Transverse colon (tissue), 4 donors: ENCODE data around the gene SLC3A2. TPM values are rescaled to one million over a fixed set of nuclear protein-coding genes. Genes with fewer than 3 reads are reported as not detected.
A peak's percentile ranks its signal among the peaks of the same experiment; 100 is the strongest.

ENCODE experiments used
- DNase-seq: peaks from one replicate; pipeline ENCODE4 v3.0.0-alpha.2; 2019
- H3K27ac ChIP-seq, 4 donors: fragments of 200-600 bp; sonication (generic); 2 replicates each; pipeline ENCODE4 v1.5.1; 2016 to 2018; ENCODE audit warnings: inconsistent platforms in 4 of 4
- H3K27me3 ChIP-seq: fragments of 200-600 bp; sonication (generic); 2 replicates; pipeline ENCODE4 v1.5.1; 2017; ENCODE audit warnings: inconsistent platforms
- H3K36me3 ChIP-seq, 4 donors: fragments of 200-600 bp; sonication (generic); 2 replicates each; pipeline ENCODE4 v1.5.1; 2017 to 2019; ENCODE audit warnings: inconsistent platforms in 4 of 4
- H3K4me1 ChIP-seq, 4 donors: fragments of 200-600 bp; sonication (generic); 2 replicates each; pipeline ENCODE4 v1.5.1; 2017 to 2020; ENCODE audit warnings: inconsistent platforms in 4 of 4
- H3K4me3 ChIP-seq, 4 donors: fragments of 200-600 bp; sonication (generic); 1 replicate in 1 of 4; 2 replicates in 3 of 4; pipeline versions ENCODE4 v1.5.1 to v1.6.1; 2017 to 2019; ENCODE audit warnings: inconsistent platforms in 4 of 4
- H3K9me3 ChIP-seq, 2 donors: fragments of 200-600 bp; sonication (generic); 2 replicates each; pipeline ENCODE4 v1.5.1; 2017 to 2019; ENCODE audit warnings: inconsistent platforms in 2 of 2
- EP300 ChIP-seq: sonication (generic); formaldehyde crosslinking; IDR thresholded peaks from one replicate; pipeline ENCODE4 v1.6.1; 2017; ENCODE audit warnings: antibody characterized with exemption, low read depth
- POLR2A ChIP-seq: fragments of 450-650 bp; IDR thresholded peaks from one replicate; pipeline ENCODE4 v1.6.1; 2016; ENCODE audit warnings: antibody characterized with exemption, mild to moderate bottlenecking, moderate library complexity
- POLR2AphosphoS5 ChIP-seq, 3 donors: sonication (generic); formaldehyde crosslinking; IDR thresholded peaks; one replicate each; pipeline ENCODE4 v1.6.1; 2016; ENCODE audit warnings: antibody characterized with exemption in 3 of 3
- WGBS, 2 donors: methylation state at CpG; one replicate each; pipeline ENCODE4 v1.1.5; 2018; ENCODE audit warnings: low coverage in 1 of 2; 5-methylcytosine and 5-hydroxymethylcytosine counted together
- in situ Hi-C, 4 donors: fragments of 200-750 bp; cut with MboI; loops; one replicate each; pipeline versions ENCODE4 v1.15.0 to v1.15.1; 2017; ENCODE audit warnings: low sequenced_read_pairs in 3 of 4, low pct_ligation_motif_present in 1 of 4, low pct_unique_long_range_greater_than_20kb in 1 of 4
- intact Hi-C: fragments of 100-400 bp; cut with DNase I; formaldehyde crosslinking; loops from one replicate; pipeline ENCODE4 v1.15.1; 2023; ENCODE audit warnings: low total_unique reads
- total RNA-seq, 4 donors: library from RNA; depleted of rRNA; stranded (reverse); fragments of >200 nt; gene quantifications; one replicate each; pipeline ENCODE4 v1.1.0, GENCODE V29; 2016
- TF ChIP-seq, protein P1 (sequence below), 5 experiments: fragments of 200-600 bp in 3 of 5; fragments of 450-650 bp in 2 of 5; sonication (generic) in 3 of 5; IDR thresholded peaks; 1 replicate in 2 of 5; 2 replicates in 3 of 5; pipeline ENCODE4 v1.5.1; 2016 to 2017; ENCODE audit warnings: antibody characterized with exemption in 5 of 5, inconsistent platforms in 3 of 5, mild to moderate bottlenecking in 2 of 5, moderate library complexity in 1 of 5

Gene SLC3A2
- total RNA-seq, 4 donors from 2014 or later, result 32.4 to 163 (median 129) TPM

DNA sequence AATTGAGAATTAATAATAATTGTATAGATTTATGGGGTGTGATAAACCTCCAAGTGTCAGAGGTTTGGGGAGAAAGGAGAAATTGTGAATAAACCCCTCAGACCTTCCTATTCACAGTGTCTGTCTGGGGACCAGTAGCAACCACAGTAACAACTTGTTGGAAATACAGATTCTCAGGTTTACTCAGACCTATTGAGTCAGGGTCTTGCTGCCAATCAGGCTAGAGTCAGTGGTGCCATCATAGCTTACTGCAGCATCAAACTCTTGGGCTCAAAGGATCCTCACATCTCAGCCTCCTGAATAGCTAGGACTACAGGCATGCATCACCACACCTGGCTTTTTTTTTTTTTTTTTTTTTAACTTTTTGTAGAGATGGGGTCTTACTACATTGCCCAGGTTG, 17.3 kb downstream of the SLC3A2 start:
- intact Hi-C loops, result no loop called here
- no peaks in the 10 kb centered on the region for H3K9me3 ChIP-seq
- in situ Hi-C loops, result loop anchor here in 1 of 4 donors (25.0 kb wide), 1 partner anchor 511 kb away; no protein-coding TSS in a partner anchor
- TF ChIP-seq, protein P1, sequence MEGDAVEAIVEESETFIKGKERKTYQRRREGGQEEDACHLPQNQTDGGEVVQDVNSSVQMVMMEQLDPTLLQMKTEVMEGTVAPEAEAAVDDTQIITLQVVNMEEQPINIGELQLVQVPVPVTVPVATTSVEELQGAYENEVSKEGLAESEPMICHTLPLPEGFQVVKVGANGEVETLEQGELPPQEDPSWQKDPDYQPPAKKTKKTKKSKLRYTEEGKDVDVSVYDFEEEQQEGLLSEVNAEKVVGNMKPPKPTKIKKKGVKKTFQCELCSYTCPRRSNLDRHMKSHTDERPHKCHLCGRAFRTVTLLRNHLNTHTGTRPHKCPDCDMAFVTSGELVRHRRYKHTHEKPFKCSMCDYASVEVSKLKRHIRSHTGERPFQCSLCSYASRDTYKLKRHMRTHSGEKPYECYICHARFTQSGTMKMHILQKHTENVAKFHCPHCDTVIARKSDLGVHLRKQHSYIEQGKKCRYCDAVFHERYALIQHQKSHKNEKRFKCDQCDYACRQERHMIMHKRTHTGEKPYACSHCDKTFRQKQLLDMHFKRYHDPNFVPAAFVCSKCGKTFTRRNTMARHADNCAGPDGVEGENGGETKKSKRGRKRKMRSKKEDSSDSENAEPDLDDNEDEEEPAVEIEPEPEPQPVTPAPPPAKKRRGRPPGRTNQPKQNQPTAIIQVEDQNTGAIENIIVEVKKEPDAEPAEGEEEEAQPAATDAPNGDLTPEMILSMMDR (IDR thresholded peaks at IDR 0.05), result no peak
- TF ChIP-seq POLR2A, result no peak
- H3K4me1 ChIP-seq, result no peaks in the 10 kb centered on the region
- no peaks in the 10 kb centered on the region for H3K27me3 ChIP-seq
- H3K36me3 ChIP-seq, result no peaks in the 10 kb centered on the region
- DNase-seq, result no peak
- H3K4me3 ChIP-seq, result no peak overlapping the region
- H3K27ac ChIP-seq, result no peak overlapping the region

- Histone ChIP-seq H3K27ac (no peak overlapping the region), H3K4me1 (peaks cover 0 to 5% (median 0%) of the 10 kb centered on the region in 4 donors), H3K9me3 (no peaks in the 10 kb centered on the region), H3K27me3 (no peaks in the 10 kb centered on the region), H3K36me3 (no peaks in the 10 kb centered on the region), H3K4me3 (no peak overlapping the region)
- intact Hi-C loops (no loop called here), in situ Hi-C loops (loop anchor here in 3 of 4 donors (25.0 kb wide), 1 partner anchor 309 kb away; no protein-coding TSS in a partner anchor)
- no peak for TF ChIP-seq POLR2AphosphoS5 (IDR thresholded peaks at IDR 0.05)
- no peak for DNase-seq
- 0 to 27% methylated on average over 1 of the region's 1 CpG for WGBS, 2 donors
These were observed 22.2 kb downstream of the SLC3A2 start for GRCh38 chr11:62902932-62903331.

- WGBS, 2 donors, result 0 to 38% methylated on average over 1 to 3 of the region's 3 CpGs
These were observed 24.6 kb downstream of the SLC3A2 start for GRCh38 chr11:62905296-62905695.

GRCh38 chr11:62905927-62906531, 25.3 kb downstream of the SLC3A2 start:
- in situ Hi-C loops (loop anchor here (5.0 to 25.0 kb wide), 3 partner anchors 116 to 306 kb away; no protein-coding TSS in a partner anchor), intact Hi-C loops (loop anchor here (1.0 kb wide), 1 partner anchor 118 kb away; no protein-coding TSS in a partner anchor)
- Histone ChIP-seq H3K27me3 (no peaks in the 10 kb centered on the region), H3K4me3 (no peak overlapping the region), H3K9me3 (no peaks in the 10 kb centered on the region), H3K36me3 (no peaks in the 10 kb centered on the region), H3K4me1 (peaks cover 8 to 17% (median 13%) of the 10 kb centered on the region in 4 donors), H3K27ac (no peak overlapping the region)
- DNase-seq, result peak; percentile 86
- 15 to 19% methylated on average over 8 to 14 of the region's 14 CpGs for WGBS, 2 donors
- TF ChIP-seq, protein P1 (IDR thresholded peaks at IDR 0.05), result peak; percentile 97 to 99 (median 98)
- TF ChIP-seq EP300, result no peak
- TF ChIP-seq POLR2A, result no peak

More at GRCh38 chr11:62905296-62905695, 24.6 kb downstream of the SLC3A2 start:
- intact Hi-C loops, result no loop called here
- no peak for DNase-seq
- Histone ChIP-seq H3K36me3 (no peaks in the 10 kb centered on the region), H3K27ac (no peak overlapping the region), H3K4me3 (no peak overlapping the region), H3K4me1 (peaks cover 8 to 17% (median 13%) of the 10 kb centered on the region in 4 donors), H3K27me3 (no peaks in the 10 kb centered on the region), H3K9me3 (no peaks in the 10 kb centered on the region)
- in situ Hi-C loops, result loop anchor here (5.0 to 25.0 kb wide), 3 partner anchors 117 to 307 kb away; no protein-coding TSS in a partner anchor
- TF ChIP-seq POLR2A, result no peak
- no peak for TF ChIP-seq EP300
- TF ChIP-seq, protein P1 (IDR thresholded peaks at IDR 0.05), result no peak
- TF ChIP-seq POLR2AphosphoS5 (IDR thresholded peaks at IDR 0.05), result no peak
